Epidermal melanocyte (primary cell): ENCODE results near the gene TMEM245.

Experiments used
- DNase-seq: peaks from one replicate; pipeline ENCODE4 v3.0.0; 2011; ENCODE audit warnings: low spot score; ENCODE audit not compliant: insufficient read length

Gene TMEM245

DNA sequence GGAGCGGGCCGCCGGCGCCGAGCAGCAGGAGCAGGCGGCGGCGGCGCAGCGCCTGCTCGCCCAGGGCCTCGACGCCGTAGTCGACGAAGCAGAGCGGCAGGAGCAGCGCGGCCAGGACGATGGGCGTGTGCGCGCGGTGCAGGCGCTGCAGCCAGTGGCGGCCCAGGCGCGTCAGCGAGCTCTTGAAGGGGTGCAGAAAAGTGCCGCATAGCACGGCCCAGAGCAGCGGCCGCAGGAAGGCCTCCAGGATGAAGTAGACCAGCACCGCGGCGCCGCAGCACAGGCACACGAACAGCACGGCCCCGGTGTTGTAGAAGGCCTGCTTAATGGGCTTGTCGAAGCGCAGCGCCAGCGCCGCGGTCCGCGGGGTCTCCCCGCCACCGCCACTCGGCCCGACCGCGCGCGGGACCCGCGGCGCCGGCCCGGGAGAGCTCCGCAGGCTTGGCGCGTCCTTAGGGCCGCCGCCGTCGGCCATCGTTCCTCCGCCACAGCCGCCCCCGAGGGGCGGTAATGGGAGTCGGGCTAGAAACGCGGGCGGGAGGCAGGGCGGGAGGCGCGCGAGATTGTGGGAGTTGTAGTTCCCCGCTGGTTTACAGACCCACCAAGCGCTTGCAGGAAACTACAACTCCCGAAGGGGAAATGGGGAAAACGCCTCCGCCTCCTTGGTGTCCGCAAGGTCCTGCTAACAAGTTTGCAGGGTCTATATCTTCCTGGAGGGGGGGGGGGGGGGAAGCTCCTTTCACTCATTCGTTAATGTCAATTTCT lies at the start of gene TMEM245:
Gene TMEM245 (minus strand): TSS at position 509 of the 765 bp plus-strand sequence. CDS start 34 bp downstream, at position 475.
- DNase-seq, result peak; percentile 94

DNA sequence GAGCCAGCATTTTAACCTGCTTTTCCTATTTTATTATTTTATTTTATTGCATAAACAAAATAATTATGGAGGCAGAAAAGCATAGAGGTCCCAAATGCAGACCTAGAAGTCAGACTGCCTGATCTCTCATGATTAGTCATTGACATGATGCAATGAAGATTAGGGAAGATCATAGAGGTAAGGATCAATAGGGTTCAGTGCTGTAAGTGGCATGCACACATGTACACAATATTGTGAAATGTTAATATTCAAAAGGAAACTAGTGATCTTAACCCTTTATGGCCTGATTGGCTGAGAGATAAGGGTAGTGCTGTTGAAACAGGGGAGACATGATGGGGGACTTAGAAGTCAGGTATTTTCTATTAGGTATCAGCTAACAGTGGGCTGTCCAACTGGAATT lies 48.4 kb upstream of the TMEM245 start:
- DNase-seq, result no peak

DNA sequence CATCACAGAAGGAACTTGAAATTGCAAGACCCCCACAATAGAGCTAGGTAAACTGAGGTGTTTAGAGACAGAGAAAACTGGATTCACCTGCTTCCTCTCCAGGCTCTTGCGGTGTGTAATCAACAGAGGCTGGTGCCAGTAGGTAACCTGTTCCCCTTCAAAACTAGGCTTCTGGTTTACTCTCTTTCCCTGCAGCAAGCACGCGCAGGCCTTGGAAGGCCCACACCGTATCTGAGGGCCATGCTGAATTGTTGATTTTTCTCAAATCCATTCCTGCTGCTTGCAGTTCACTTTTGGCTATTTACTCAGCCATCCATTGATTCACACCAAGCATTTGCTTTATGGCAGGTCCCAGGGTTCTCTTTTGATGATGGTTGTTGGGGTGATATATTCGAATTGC lies 48.0 kb upstream of the TMEM245 start:
- no peak for DNase-seq

DNA sequence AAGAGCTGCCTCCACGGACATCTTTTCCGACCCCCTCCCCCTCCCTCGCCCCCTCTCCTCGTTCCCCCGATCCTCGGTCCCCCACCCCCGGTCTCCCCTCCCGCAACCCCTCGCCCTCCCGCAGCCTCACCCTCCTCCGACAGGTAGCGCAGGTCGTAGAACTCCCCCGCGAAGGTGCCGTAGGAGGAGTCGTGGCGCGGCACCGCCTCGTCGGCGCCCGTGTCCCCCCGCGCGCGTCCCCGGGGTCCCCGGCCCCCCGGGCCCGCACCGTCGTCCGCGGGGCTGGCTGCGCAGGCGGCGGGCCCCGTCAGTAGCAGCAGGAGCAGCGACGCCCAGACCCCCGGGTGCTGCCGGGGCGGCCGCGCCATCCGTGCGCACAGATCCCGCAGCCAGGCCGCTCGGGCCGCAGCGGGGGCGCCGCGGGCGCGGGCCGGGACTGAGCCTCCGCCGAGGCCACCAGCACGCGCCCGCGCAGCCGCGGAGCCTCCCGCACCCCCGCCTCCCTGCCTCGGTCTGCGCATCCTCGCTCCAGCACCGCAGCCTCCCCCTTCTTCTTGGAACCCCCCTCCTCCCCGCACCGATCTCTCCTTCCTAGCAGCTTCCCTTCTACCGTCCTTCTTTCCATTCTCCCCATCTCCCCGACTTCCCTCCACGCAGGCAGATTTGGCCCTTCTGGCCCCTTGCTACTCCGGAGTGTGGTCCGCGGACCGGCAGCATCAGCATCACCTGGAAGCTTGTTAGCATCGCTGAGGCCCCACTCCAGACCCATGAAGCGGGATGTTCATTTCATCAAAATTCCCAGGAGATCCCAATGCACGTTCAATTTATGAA lies 47.2 kb upstream of the TMEM245 start, which contains the start of gene FRRS1L:
Gene FRRS1L (minus strand): TSS at position 479 of the 831 bp plus-strand sequence. CDS start 111 bp downstream, at position 368.
- no peak for DNase-seq

DNA sequence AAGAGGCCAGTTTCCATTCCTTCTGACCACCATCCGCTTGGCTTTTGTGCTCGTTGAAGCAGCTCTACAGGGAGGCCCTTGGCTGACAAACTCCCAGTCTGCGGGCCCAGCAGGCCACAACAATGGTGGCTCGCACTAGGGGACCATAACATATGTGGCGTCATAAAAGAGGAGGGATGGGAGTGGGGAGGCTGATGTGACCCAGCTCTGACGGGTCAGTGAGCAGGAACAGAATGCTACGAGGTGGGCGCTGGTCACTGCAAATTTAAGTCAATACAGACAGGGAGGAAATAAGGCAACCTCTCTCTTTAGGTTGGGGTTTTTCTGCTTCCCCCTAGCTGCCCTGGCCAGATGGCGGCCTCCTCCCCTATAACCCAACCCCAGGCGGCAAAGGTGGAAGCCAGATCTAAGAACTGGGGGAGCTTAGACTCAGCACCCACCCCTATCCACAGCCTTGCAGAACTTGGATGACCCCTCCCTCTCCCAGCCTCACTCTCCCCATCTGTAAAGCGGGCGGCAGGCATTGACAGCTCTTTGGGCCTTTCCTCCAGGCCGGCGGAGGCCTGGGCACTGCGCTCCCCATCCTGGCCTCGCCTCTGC lies 46.5 kb upstream of the TMEM245 start:
- no peak for DNase-seq

DNA sequence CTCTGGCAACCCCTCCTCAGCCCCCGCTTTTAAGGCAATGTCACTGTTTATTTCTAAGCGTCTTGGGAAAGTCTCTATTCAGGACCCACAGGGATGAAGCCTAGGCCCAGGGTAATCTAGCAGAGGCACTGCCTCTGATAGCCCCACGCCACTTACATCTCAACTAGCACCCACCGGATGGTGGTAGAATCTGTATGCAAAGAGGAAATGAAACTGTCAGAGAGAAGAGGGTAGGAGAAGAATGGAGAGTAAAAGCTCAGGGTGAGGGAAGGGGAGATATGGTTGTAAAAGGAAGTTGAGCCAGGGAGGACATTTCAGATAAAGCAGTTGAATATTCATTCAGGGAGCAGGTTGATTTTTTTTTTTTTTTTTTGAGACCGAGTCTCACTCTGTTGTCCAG lies 44.3 kb upstream of the TMEM245 start:
- no peak for DNase-seq

DNA sequence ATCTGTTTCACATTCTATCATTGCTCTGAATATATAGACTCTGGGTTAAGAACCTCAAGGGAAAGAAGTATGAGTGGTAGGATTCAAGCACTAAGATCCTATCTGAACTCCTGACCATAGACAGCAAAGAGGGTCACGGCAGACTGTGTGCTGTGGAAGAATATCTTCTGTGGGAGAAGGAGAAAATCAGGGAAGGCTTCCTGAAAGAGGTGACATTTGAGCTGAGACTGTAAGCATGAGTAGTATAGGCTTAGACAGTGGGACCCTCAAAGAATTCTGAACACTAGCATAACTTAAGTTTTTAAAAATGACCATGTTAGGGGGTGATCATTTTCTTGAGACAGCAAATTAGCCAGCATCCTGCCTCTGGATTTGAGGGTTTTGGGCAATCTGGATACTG lies 43.4 kb upstream of the TMEM245 start:
- no peak for DNase-seq

DNA sequence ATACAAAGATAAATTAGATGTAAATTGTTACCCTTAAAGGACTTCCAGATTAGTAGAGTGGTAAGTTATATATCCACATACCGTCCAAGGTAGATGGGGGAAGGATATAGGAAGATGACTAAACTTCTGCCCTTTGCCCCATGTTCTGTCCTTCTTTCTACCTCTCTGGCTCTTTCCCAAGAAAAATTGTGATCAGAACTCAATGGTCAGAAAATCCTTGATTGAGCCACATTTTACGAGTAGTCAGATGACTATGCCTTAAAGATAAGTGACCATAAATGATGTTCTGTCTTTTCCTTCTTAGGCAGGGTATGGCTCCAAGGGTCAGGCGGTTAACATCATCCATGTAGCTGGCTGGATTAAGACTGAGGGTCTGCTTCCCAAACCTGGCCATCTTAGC lies 42.9 kb upstream of the TMEM245 start:
- DNase-seq, result no peak

DNA sequence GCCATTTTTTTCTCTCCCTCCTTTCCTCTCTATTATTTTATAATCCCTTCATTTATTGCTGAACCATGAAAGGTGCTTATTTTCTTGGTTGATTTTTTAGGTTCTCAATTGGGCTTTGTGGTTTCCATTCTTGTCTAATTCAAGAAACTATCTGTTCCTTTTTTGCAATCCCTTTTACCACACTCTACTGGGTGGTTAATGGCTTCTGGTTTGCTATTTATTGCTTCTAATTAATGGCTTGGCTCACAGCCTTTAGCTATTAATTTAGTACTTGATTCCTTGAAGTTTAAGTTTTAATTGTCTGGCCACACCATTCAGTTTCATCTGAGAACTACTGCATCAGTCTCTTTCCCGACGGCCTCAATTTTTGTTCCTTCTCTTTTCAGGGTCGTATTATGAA lies 41.7 kb upstream of the TMEM245 start:
- DNase-seq, result no peak

DNA sequence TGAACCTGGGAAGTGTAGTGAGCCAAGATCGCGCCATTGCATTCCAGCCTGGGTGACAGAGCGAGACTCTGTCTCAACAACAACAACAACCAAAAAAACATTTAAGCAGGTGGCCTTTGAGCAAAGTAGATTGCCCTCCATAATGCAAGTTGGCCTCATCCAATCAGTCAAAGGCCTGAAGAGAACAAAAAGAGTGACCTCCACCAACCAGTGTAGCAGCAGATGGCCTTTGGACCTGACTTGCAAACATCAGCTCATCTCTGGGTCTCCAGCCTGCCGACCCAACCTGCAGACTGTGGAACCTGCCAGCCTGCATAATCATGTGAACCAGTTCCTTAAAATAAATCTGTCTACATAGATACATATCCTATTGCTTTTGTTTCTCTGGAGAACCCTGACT lies 39.8 kb upstream of the TMEM245 start:
- no peak for DNase-seq

DNA sequence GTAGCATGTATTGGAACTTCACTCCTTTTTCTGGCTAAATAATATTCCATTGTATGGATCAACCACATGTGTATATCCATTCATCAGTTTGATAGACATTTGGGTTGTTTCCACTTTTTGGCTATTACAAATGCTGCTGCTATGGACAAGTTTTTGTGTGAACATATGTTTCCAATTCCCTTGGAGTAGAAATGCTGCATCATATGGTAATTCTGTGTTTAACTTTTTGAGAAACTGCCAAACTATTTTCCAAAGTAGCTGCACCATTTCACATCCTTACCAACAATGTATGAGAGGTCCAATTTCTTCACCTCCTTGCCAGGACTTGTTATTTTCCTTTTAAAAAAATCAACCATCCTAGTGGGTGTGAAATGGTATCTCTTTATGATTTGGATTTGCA lies 38.9 kb upstream of the TMEM245 start:
- no peak for DNase-seq

DNA sequence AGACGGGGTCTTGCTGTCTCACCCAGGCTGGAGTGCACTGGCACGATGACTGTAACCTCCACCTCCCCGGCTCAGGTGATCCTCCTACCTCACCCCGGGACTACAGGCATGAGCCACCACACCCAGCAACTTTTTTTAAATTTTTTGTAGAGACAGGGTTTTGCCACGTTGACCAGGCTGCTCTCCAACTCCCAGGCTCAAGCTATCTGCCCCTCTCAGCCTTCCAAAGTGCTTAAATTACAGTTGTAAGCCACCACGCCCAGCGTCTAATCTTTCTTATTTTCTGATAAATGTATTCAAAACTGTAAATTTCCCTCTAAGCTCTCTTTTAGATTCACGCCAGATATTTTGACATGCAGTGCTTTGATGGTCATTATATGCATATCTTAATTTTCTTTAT lies 37.0 kb upstream of the TMEM245 start:
- DNase-seq, result no peak

DNA sequence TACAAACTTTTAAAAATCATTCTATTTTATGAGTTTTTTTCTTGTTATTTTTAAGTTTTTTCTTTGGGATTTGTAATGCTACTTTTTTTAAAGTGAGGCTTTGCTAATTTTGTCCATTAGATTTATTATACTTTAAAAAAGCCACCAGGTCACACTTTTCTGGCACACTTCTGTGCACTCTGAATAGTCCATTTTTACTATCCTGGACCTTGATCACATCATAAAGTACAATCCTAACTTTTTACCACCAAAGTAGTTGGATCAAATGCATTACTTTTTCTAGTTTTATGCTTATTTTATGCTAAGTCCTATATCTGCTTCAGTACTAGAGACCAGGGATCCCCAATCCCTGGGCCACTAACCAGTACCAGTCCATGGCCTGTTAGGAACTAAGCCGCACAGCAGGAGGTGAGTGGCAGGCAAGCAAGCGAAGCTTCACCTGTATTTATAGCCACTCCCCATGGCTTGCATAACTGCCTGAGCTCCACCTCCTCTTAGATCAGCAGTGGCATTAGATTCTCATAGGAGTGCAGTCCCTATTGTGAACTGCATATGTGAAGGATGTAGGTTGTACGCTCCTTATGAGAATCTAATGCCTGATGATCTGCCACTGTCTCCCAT lies 31.3 kb upstream of the TMEM245 start:
- no peak for DNase-seq

DNA sequence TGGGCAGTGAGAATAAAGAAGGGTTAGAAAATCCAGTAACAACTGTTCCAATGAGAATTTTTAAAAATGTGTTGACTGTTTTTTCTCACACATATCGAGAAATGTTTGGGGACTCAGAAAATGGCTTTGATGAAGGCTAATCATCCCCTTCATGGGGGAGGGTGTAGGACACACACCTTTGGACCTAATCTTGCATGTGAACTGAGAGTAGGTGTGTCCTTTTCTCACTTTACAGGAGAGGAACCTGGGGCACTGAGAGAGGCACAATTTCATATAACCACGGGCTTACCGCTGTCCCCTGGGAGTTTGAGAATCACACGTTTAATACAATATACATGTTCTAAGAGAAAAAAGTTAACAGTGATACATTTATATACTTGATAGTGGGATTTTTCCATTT lies 30.0 kb upstream of the TMEM245 start:
- no peak for DNase-seq

DNA sequence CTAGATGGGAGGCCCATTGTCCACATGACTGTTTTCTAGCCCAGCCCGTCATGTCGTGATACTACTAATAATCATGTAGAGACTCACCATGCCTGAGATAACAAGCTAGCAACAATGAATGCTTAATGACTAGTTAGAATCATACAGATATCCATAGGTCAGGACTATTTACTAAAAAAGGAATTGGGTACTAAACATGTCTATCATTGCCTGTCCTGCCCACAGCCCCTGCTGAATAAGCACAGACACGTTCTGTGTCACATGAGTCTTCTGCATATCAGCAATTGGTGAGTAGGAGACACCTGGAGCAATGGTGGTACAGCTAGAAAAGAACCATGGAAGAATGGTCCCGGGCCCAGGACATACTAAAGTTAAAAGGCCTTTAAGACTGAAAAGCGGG lies 29.3 kb upstream of the TMEM245 start:
- DNase-seq, result no peak

DNA sequence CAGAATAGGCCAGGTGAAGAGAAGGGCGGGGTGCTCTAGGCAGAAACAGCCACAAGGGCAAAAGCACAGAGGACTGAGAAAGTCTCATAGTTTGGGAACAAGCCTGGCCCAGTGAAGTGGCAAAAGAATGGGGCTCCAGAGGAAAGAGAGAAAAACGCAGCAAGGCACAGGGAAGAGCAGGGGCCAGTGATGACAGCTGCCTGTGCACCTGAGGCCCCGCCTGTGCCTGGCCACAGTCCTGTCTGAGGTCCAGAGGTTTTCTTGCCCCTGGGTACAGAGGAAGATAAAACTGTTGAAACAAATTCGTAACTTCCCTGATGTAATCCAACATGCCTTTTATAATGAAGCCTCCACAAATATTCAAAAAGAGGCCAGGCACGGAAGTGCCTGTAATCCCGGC lies 25.3 kb upstream of the TMEM245 start:
- no peak for DNase-seq

DNA sequence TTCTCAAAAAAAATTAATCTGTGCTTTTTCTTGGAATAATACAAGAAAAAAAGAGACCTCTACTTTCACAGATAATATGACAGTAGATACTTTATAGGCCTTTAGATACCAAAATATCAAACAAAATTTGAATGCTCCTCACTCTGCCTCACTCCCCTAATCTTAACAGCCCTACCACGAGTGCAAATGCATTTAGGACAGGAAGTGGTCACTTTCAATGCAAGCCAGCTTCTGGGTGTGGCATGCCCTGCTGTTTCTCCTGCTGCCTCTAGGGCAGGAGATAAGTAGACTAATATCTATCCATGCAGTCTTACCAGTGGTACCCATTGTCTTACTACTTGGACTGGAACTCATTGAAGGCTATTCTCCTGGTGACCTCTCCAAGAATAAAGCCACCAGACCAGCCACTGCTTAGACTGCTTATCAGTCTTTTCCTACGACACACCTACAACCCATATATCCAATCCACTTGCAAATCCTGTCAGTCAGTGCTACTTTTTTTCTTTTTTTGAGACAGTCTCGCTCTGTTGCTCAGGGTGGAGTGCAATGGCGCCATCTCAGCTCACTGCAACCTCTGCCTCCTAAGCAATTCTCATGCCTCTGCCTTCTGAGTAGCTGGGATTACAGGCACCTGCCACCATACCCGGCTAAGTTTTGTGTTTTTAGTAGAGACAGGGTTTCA lies 24.3 kb upstream of the TMEM245 start:
- no peak for DNase-seq

DNA sequence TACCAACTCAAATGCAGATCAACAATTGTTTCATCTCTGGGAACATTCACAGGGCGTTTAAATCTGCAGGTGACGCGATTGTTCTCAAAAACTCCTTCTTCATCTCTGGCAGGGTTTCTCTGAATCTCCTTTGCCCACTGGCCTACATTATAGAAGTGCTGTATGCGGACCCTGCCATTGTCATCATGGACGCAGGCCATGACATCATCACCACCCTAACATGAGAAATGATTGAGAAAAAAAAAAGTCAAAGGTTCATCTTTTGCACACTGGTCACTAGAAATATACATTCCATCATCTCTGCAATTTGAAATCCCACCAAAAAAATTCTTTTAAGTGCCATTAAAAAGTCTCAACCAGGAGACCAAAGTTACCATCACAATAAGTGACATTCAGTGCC lies 21.6 kb upstream of the TMEM245 start:
- DNase-seq, result no peak

DNA sequence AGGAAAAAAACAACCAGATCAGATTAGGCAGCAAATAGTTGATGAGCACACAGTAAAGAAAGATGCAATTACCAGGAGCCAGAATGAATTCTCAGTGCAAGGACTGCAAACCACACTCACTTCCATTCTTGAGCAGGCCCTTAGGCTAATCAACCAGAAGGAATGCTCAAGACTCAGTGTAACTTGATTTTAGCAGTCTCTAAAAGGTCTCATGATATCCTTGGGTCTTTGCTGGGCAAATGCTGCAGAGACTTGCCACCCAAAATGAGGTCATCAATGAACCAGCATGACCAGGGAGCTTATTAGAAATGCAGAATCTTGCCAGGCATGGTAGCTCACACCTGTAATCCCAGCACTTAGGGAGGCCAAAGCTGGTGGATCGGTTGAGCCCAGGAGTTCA lies 20.1 kb upstream of the TMEM245 start:
- no peak for DNase-seq

DNA sequence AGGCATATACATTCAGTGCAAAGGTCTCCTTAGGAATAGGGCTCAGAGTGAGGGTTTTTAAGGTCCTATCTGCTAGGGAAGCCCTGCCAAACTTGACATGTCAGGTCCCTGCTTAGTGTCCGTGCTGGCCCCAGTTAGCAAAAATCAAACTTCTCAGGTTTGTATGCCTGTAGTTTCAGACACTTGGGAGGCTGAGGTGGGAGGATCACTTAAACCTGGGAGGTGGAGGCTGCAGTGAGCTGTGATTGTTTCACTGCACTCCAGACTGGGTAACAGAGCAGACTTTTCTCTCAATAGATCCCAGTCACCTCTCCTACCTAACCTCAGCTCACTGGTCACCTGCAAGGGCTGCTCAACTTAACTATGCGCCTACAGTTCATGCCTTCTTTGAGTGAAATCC lies 18.7 kb upstream of the TMEM245 start:
- DNase-seq, result no peak

DNA sequence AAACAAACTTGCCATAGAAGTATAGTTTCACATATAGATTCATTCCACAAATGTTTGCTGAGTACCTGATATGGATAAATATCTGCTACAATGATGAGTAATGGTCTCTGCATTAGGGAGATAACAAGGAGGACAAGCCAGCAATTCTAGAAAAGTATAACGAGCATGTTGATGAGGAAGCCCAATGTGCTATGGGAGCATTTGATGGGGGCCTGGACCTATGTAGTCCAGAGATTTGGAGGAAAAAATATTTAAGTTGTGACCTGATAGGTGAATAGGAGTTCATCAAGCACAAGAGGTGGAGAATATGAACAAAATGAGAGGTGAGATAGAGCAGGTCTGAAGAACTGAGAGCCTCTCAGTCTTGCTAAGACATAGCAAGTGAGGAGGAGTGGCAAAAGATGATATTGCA lies 14.4 kb upstream of the TMEM245 start:
- DNase-seq, result no peak
